Lower leg skin (tissue), 4 donors: ENCODE results near the gene BDH1. TPM values are rescaled to one million over a fixed set of nuclear protein-coding genes. Genes with fewer than 3 reads are reported as not detected.

ENCODE experiments used
- DNase-seq, 2 donors: peaks; one replicate each; pipeline ENCODE4 v3.0.0-alpha.2; 2019; ENCODE audit warnings: low spot score in 2 of 2
- H3K4me3 ChIP-seq: fragments of 200-600 bp; sonication (generic); 2 replicates; pipeline ENCODE4 v1.5.1; 2017; ENCODE audit warnings: mild to moderate bottlenecking, low read depth; ENCODE audit not compliant: poor library complexity, severe bottlenecking
- CTCF ChIP-seq, 3 donors: fragments of 450-650 bp; IDR thresholded peaks; one replicate each; pipeline ENCODE4 v1.5.1; 2016; ENCODE audit warnings: antibody characterized with exemption in 3 of 3, mild to moderate bottlenecking in 3 of 3, moderate library complexity in 2 of 3
- POLR2A ChIP-seq, 2 donors: fragments of 450-650 bp; IDR thresholded peaks; one replicate each; pipeline ENCODE4 v1.6.1; 2016 to 2017; ENCODE audit warnings: antibody characterized with exemption in 2 of 2, mild to moderate bottlenecking in 1 of 2, moderate library complexity in 1 of 2
- WGBS, 2 donors: methylation state at CpG; one replicate each; pipeline ENCODE4 v1.1.5; 2018; 5-methylcytosine and 5-hydroxymethylcytosine counted together
- intact Hi-C: fragments of 100-400 bp; cut with DNase I; formaldehyde crosslinking; loops from one replicate; pipeline ENCODE4 v1.15.0; 2023; ENCODE audit warnings: low total_unique reads
- total RNA-seq, 4 donors: library from RNA; depleted of rRNA; stranded (reverse); fragments of >200 nt; gene quantifications; one replicate each; pipeline ENCODE4 v1.1.0, GENCODE V29; 2016

The BDH1 gene
- total RNA-seq, 4 donors from 2014 or later: 56.3 to 86.1 (median 59.7) TPM

DNA sequence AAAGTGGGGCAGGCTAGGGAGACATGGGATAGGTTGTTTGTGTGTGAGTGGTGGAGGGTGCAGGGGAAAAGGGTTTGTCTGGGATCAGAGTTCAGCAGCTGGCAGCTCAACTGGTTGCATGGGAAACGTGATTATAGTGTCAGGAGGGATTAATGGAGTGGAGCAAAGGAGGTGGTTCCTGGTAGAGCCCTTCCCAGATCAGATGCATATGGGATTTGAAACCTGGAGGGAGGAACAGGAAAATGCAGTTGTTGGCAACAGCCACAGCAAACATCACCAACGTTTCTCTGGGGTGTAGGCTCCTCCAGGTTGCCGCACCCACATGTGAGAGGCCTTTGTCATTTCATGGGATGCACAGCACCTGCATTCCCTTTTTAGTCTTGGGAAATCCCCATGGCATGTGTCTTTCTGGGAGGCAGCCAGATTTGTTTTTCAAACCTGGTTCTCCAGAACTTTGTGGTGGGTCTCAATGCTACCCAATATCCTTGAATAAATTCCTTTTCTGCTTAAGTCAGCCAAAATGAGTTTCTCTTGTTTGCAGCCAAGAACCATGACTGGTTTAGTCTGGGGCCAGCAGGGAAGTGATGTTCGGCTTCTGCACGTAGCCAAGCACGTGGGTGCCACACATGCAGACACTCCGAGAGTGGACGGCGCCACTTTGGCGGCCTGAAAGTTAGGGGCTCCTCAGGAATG lies 61.3 kb downstream of the BDH1 start:
- 33 to 37% methylated on average over 10 of the region's 10 CpGs for WGBS, 2 donors

DNA sequence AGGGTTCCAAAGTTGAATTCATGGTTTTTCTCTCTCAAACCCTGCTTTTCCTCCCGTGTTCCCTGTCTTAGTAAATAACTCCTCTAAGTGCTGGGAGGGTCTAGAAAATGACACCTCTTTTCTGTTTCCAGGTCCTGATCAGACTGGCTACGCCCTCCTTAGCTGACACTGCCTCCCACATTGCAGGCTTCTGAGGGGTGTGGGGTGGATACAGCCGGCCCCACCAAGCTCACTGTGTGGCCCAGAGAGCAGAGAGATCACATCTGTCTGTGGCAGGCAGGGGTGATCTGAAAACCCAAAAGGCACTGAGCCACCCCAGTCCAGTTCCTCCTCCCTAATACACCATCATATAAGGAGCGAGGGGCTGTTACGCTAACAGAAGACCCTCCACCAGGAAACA lies 62.7 kb downstream of the BDH1 start:
- WGBS, 2 donors: 71 to 77% methylated on average over 5 of the region's 5 CpGs
- no peak overlapping the region for H3K4me3 ChIP-seq
- TF ChIP-seq CTCF (IDR thresholded peaks at IDR 0.05) (no peak), POLR2A (IDR thresholded peaks at IDR 0.05) (no peak)
- intact Hi-C loops: no loop called here
- no peak for DNase-seq

More for the DNA sequence above, 61.3 kb downstream of the BDH1 start:
- intact Hi-C loops: no loop called here
- DNase-seq: peak in 1 of 2 donors; percentile 63
- TF ChIP-seq CTCF (IDR thresholded peaks at IDR 0.05) (no peak), POLR2A (IDR thresholded peaks at IDR 0.05) (no peak)
- no peak overlapping the region for H3K4me3 ChIP-seq

- intact Hi-C loops: no loop called here
- no peak for DNase-seq
- WGBS, 2 donors: 77 to 86% methylated on average over 12 of the region's 12 CpGs
- TF ChIP-seq POLR2A (IDR thresholded peaks at IDR 0.05) (no peak), CTCF (IDR thresholded peaks at IDR 0.05) (no peak)
- H3K4me3 ChIP-seq: no peak overlapping the region
Observed at GRCh38 chr3:197491923-197492664, 63.7 kb downstream of the BDH1 start.

DNA sequence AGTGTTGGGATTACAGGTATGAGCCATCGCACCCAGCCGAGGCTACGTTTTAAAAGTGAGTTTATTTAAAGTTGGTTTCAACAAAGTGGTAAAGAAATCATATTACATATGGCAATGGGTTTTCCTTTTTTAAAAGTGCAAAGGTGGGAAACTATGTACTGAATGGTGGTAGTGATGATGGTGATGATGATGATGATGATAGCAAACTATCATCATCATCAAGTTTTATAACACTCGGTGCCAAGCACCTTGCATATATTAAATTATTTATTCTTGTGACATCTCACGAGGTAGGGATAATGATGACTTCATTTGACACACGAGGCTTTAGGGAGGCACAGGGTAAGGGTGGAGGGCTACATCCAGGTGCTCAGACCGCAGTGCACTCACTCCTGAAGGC lies 64.3 kb downstream of the BDH1 start:
- intact Hi-C loops: no loop called here

More for the DNA sequence above, 64.3 kb downstream of the BDH1 start:
- 79 to 80% methylated on average over 7 of the region's 7 CpGs for WGBS, 2 donors
- TF ChIP-seq POLR2A (IDR thresholded peaks at IDR 0.05) (no peak), CTCF (IDR thresholded peaks at IDR 0.05) (no peak)
- no peak for DNase-seq
- H3K4me3 ChIP-seq: no peak overlapping the region
